Fibroblast of pulmonary artery (primary cell): ENCODE data around the gene CMTM2.

Source experiments
- DNase-seq: peaks from one replicate; pipeline ENCODE4 v3.0.0-alpha.2; 2010; ENCODE audit warnings: low read depth
- H3K4me3 ChIP-seq: replicated peaks from 2 replicates; pipeline ENCODE4 v1.5.1; 2011; ENCODE audit warnings: low read depth, mild to moderate bottlenecking, control low read depth, low read length, moderate library complexity
- TF ChIP-seq, protein P1 (sequence below): IDR thresholded peaks from 2 replicates; pipeline ENCODE4 v1.5.1; 2011; ENCODE audit warnings: mild to moderate bottlenecking, control low read depth, low read length, inconsistent platforms; ENCODE audit errors: missing control alignments

The CMTM2 gene

DNA sequence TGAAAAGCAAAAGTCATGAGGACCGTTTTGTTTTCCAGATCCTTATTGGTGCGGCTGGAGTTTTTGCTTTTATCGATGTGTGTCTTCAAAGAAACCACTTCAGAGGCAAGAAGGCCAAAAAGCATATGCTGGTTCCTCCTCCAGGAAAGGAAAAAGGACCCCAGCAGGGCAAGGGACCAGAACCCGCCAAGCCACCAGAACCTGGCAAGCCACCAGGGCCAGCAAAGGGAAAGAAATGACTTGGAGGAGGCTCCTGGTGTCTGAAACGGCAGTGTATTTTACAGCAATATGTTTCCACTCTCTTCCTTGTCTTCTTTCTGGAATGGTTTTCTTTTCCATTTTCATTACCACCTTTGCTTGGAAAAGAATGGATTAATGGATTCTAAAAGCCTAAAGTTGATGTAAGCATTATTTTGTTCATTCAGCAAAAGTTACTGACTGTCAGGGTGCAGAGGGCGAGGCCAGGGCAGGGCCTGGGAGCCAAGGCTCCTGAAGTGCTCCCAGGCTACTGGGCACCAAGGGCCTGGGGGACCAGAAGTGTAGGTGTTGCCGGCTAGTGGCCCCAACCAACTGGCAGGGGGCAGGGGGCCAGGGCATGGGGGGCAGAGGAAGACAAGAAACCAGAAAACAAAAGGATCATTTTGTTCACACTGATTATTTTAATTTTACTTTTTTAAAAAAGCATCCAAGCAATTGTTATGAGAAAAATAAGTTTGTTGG, 8.8 kb downstream of the CMTM2 start:
- no peak for DNase-seq
- no peak overlapping the region for H3K4me3 ChIP-seq
- TF ChIP-seq, protein P1, sequence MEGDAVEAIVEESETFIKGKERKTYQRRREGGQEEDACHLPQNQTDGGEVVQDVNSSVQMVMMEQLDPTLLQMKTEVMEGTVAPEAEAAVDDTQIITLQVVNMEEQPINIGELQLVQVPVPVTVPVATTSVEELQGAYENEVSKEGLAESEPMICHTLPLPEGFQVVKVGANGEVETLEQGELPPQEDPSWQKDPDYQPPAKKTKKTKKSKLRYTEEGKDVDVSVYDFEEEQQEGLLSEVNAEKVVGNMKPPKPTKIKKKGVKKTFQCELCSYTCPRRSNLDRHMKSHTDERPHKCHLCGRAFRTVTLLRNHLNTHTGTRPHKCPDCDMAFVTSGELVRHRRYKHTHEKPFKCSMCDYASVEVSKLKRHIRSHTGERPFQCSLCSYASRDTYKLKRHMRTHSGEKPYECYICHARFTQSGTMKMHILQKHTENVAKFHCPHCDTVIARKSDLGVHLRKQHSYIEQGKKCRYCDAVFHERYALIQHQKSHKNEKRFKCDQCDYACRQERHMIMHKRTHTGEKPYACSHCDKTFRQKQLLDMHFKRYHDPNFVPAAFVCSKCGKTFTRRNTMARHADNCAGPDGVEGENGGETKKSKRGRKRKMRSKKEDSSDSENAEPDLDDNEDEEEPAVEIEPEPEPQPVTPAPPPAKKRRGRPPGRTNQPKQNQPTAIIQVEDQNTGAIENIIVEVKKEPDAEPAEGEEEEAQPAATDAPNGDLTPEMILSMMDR, result no peak

DNA sequence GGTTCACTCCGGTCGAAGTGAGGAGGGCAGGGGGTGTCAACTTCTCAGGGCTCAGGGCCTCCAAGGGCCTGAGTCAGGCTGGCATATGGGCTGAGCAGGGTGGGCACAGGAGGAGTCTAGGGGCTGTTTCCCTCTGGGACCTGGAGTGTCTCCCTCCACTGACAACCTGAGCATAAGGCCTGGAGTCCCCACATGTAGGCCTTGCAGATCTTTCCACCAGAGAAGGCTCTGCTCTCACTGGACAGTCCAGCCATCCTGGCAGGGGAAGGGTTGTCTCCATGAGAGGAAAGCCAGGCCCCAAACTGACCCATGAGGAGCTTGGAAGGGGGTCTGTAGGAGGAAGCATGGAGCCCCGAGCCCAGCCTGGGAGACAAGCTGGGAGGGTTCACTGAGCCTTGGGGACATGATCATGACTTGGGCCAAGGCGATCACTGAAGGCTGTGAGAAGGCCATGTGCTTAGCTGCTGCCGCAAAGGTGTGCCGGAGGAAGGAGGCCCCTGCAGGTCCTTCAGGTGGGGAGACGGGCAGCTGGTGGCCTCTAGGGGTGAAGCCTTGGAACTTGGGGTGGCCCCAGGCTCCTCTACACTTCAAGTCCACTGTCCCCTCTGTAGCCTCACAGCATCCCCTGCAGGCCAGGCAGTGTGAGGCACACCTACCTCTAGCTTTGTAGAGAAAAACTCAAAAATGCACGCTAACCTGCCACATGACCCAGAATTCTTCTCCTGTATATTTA, 9.9 kb downstream of the CMTM2 start:
- DNase-seq, result peak; percentile 42
- TF ChIP-seq, protein P1, result peak; percentile 64
- H3K4me3 ChIP-seq, result no peak overlapping the region

DNA sequence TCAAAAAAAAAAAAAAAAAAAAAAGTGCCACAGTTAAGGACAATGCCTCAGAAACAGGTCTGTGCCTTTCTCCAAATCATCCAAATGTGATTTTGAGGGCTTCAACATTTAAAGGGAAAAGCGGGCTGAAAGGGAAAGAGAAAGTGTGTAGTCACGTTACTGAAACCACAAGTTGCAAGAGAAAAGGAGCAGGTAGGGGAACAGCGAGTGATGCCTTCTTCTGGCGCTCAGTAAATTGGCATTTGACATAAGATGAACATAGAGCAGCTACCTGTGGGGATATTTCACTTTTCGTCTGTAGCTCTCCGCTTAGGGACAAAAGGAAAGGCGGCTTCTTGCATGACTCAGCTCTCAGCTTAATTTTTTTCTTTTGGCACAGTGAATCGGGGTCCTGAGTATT, 11.1 kb downstream of the CMTM2 start:
- TF ChIP-seq, protein P1, result no peak
- DNase-seq, result no peak
- no peak overlapping the region for H3K4me3 ChIP-seq

DNA sequence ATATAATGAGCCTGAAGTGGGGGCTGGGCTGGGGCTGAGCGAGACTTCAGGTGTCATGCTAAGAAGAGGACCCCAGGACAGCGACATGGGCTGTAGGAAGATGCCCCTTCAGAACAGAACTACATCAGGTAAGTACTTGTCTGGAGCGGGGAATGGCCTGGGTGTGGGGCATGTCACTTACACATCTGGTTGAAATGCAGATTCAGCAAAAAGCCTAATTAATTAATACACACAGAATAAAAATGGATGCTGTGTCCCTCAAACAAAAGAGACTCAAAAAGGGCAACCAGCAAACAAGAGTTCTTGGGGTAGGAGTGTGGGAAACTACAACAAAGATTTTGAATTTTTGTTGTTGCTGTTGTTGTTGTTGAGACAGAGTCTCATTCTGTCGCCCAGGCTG, 11.8 kb downstream of the CMTM2 start:
- H3K4me3 ChIP-seq, result no peak overlapping the region
- TF ChIP-seq, protein P1, result no peak
- no peak for DNase-seq

DNA sequence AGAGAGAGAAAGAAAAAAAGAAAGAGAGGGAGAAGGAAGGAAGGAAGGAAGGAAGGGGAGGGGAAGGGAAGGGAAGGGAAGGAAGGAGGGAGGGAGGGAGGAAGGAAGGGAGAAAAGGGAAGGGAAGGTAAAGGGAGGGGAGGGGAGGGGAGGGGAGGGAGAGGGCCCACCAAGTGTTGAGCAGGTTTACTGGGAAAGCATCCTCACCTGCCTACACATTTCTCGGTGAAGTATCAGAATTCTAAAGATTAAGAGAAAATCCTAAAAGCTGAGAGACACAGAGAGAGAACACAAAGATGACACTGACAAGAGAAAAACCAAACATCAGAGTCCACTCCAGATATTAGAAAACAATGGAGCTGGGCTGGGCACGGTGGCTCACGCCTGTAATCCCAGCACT, 13.0 kb downstream of the CMTM2 start:
- TF ChIP-seq, protein P1, result no peak
- H3K4me3 ChIP-seq, result no peak overlapping the region
- no peak for DNase-seq

DNA sequence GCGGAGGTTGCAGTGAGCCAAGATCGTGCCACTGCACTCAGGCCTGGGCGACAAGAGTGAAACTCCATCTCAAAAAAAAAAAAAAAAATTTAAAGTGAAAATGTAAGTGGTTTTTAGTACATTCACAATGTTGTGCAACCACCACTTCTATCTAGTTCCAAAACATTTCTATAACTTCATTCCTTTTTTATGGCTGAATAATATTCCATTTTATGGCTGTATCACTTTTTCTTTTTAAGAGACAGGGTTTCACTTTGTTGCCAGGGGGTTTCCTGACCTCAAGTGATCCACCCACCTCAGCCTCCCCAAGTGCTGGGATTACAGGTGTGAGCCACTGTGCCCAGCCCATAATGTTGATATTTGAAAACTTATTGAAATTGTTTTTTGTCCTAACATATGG, 13.6 kb downstream of the CMTM2 start:
- DNase-seq, result no peak
- no peak overlapping the region for H3K4me3 ChIP-seq
- TF ChIP-seq, protein P1, result no peak
